ENCODE measurements around the gene SMAD5.

- TF ChIP-seq CTCF (IDR thresholded peaks at IDR 0.05; ENCODE audit: poor library complexity): no peak
- TF ChIP-seq EZH2 (IDR thresholded peaks at IDR 0.05; ENCODE audit: borderline replicate concordance): no peak
- TF ChIP-seq EZH2phosphoT487 (IDR thresholded peaks at IDR 0.05; ENCODE audit: low read depth, severe bottlenecking, unreplicated experiment): no peak
These were observed 26.2 kb upstream of the SMAD5 start for GRCh38 chr5:136106351-136107031.
